Measurements from ENCODE around the gene TEX2.
A peak's percentile ranks its signal among the peaks of the same experiment; 100 is the strongest.

The TEX2 gene

DNA sequence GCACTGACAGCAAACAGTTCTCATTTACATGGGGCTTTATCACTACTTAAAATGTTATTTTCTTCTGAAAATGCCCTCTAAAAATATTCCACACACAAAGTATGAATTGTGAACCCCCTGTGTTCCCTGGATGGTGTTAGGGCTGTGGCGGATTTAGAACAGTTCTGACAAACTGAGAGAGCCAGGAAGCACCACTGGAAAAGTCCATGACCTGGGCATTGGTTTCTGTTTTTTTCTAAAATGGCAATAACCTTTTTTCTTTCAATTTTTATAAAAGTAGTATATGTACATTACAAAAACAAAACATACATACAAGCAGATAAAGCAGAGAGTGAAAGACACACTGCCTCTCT is 112.1 kb downstream of the TEX2 start:
- H3K27ac ChIP-seq (ENCODE audit: low read depth, low read length) = peak overlapping the region; percentile 24; the same call in 1 of the 2 replicates
- peaks cover 5% of the 10 kb centered on the region; the same call in 1 of the 2 replicates for H3K36me3 ChIP-seq (ENCODE audit: insufficient read depth, low read length)
- no peak overlapping the region for H3K4me3 ChIP-seq (ENCODE audit: low read depth, low read length)
- H3K79me2 ChIP-seq (ENCODE audit: control insufficient read depth, insufficient read depth, low read length, unreplicated experiment) = peaks cover 9% of the 10 kb centered on the region
- H2AFZ ChIP-seq (ENCODE audit: low read length, unreplicated experiment) = no peak overlapping the region
- H3K4me1 ChIP-seq (ENCODE audit: control insufficient read depth, insufficient read depth, low read length, unreplicated experiment) = peaks cover 23% of the 10 kb centered on the region
- no peaks in the 10 kb centered on the region for H3K27me3 ChIP-seq (ENCODE audit: insufficient read depth, low read length)

DNA sequence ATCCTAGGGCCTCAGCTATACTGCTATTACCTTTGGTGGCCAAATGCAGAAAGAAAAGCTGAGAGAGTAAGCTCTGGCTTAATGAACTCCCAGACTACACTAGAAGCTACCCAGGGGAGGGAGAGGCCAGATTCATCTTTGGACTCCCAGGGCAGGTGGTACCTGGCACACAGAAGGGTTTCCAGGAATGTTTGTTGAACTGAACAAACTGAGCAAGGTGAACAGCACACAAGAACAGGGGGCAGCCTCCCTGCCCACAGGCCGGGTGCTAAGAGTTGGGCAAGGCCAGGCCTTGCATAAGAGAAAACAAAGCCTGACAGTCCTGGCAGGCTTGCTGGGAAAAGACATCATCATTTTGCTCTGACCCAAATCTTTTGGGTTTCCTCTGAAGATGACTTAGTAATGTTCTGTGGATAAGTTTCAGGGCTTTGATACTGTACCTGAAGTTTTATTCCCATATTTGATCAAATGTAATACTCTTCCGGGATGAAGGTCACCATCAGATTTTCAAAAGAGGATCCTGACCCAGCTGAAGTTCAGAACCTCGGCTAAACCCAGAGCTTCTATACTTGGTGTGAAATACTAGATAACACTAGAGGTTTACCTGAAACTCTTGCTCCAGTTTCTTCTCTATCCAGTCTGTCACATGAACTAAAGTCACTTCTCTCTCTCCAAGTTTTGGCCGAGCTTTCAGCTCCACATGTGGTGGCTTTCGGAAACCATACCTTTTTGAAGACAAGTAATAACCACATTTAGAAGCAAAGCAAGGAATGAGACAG is 112.6 kb downstream of the TEX2 start:
- H3K4me1 ChIP-seq (ENCODE audit: control insufficient read depth, insufficient read depth, low read length, unreplicated experiment) = peaks cover 23% of the 10 kb centered on the region
- peak overlapping the region; percentile 24; the same call in 1 of the 2 replicates for H3K27ac ChIP-seq (ENCODE audit: low read depth, low read length)
- no peak overlapping the region for H2AFZ ChIP-seq (ENCODE audit: low read length, unreplicated experiment)
- peaks cover 5% of the 10 kb centered on the region; the same call in 1 of the 2 replicates for H3K36me3 ChIP-seq (ENCODE audit: insufficient read depth, low read length)
- H3K79me2 ChIP-seq (ENCODE audit: control insufficient read depth, insufficient read depth, low read length, unreplicated experiment) = peaks cover 10% of the 10 kb centered on the region
- H3K4me3 ChIP-seq (ENCODE audit: low read depth, low read length) = no peak overlapping the region
- H3K27me3 ChIP-seq (ENCODE audit: insufficient read depth, low read length) = no peaks in the 10 kb centered on the region

DNA sequence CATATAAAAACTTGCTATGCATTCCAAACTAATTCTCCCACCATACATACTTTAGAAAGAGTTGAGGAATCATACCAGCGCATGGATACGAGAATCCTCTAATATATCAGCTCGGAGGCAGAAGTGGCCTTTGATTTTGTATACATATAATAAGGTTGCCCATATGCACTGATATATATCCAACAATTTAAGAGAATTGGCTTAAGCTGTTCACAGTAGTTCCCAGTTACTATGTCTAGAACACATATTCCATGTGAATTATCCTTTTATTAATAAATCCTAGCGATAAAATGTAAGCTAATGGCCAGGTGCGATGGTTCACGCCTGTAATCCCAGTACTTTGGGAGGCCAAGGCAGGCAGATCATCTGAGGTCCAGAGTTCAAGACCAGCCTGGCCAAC is 113.9 kb downstream of the TEX2 start:
- Histone ChIP-seq H3K27me3 (ENCODE audit: insufficient read depth, low read length) (no peaks in the 10 kb centered on the region), H3K4me1 (ENCODE audit: control insufficient read depth, insufficient read depth, low read length, unreplicated experiment) (peaks cover 26% of the 10 kb centered on the region), H2AFZ (ENCODE audit: low read length, unreplicated experiment) (no peak overlapping the region), H3K27ac (ENCODE audit: low read depth, low read length) (no peak overlapping the region), H3K79me2 (ENCODE audit: control insufficient read depth, insufficient read depth, low read length, unreplicated experiment) (peaks cover 10% of the 10 kb centered on the region), H3K4me3 (ENCODE audit: low read depth, low read length) (no peak overlapping the region), H3K36me3 (ENCODE audit: insufficient read depth, low read length) (peaks cover 5% of the 10 kb centered on the region; the same call in 1 of the 2 replicates)

DNA sequence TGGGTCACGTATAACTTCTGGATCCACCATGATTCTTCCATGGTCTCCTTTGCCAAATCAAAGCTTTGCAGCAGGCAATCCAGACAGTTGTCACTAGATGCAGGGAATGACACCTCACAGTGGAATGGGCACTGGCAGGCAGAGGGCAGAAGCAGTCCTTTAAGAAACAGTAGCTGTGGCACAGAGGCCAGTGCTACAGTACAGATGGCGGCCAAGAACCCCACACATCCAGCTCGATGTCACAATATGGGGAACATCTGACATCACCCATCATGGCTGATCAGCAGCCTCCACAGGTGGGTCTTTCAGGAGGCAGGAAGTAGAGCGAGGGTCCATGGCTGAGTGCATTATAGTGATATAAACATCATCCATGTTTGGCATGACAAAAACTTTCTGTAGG is 114.4 kb downstream of the TEX2 start:
- peaks cover 26% of the 10 kb centered on the region for H3K4me1 ChIP-seq (ENCODE audit: control insufficient read depth, insufficient read depth, low read length, unreplicated experiment)
- H3K27ac ChIP-seq (ENCODE audit: low read depth, low read length) = 0 out of 2 replicates have a peak overlapping the region, but pooled peaks have one; percentile 7
- no peak overlapping the region for H2AFZ ChIP-seq (ENCODE audit: low read length, unreplicated experiment)
- no peak overlapping the region for H3K4me3 ChIP-seq (ENCODE audit: low read depth, low read length)
- no peaks in the 10 kb centered on the region for H3K27me3 ChIP-seq (ENCODE audit: insufficient read depth, low read length)
- peaks cover 5% of the 10 kb centered on the region; the same call in 1 of the 2 replicates for H3K36me3 ChIP-seq (ENCODE audit: insufficient read depth, low read length)
- peaks cover 10% of the 10 kb centered on the region for H3K79me2 ChIP-seq (ENCODE audit: control insufficient read depth, insufficient read depth, low read length, unreplicated experiment)

DNA sequence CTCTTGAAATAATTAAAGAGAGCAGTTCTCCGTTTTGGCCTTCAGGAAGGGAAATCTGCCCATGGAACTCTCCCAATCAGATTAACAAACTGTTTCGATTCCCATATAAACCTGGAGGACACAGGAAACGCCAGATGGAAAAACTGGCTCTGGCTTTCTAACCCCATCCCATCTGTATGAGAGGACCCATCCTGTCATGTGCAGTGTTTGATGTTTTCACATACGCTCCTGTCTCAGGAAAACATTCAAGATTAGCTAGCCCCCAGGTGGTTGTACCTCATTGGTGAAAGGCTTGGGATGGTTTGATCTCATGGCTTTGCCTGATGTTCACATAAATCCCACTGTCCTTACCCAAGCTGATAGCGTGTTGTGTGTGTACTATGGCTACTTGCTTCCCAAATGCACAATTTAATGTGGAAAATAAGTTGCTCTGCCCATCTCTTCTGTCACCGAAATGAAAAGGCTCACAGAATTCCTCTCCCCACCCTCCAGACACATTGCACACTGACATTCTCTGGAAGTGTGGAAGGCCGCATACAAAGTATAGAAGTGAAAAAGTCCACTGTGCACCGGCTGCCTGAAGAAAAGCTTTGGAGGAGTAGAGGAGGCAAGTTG is 114.9 kb downstream of the TEX2 start:
- H3K27me3 ChIP-seq (ENCODE audit: insufficient read depth, low read length) = no peaks in the 10 kb centered on the region
- peaks cover 26% of the 10 kb centered on the region for H3K4me1 ChIP-seq (ENCODE audit: control insufficient read depth, insufficient read depth, low read length, unreplicated experiment)
- H2AFZ ChIP-seq (ENCODE audit: low read length, unreplicated experiment) = no peak overlapping the region
- H3K79me2 ChIP-seq (ENCODE audit: control insufficient read depth, insufficient read depth, low read length, unreplicated experiment) = peaks cover 10% of the 10 kb centered on the region
- peaks cover 5% of the 10 kb centered on the region; the same call in 1 of the 2 replicates for H3K36me3 ChIP-seq (ENCODE audit: insufficient read depth, low read length)
- H3K27ac ChIP-seq (ENCODE audit: low read depth, low read length) = peak overlapping the region; percentile 86
- no peak overlapping the region for H3K4me3 ChIP-seq (ENCODE audit: low read depth, low read length)

DNA sequence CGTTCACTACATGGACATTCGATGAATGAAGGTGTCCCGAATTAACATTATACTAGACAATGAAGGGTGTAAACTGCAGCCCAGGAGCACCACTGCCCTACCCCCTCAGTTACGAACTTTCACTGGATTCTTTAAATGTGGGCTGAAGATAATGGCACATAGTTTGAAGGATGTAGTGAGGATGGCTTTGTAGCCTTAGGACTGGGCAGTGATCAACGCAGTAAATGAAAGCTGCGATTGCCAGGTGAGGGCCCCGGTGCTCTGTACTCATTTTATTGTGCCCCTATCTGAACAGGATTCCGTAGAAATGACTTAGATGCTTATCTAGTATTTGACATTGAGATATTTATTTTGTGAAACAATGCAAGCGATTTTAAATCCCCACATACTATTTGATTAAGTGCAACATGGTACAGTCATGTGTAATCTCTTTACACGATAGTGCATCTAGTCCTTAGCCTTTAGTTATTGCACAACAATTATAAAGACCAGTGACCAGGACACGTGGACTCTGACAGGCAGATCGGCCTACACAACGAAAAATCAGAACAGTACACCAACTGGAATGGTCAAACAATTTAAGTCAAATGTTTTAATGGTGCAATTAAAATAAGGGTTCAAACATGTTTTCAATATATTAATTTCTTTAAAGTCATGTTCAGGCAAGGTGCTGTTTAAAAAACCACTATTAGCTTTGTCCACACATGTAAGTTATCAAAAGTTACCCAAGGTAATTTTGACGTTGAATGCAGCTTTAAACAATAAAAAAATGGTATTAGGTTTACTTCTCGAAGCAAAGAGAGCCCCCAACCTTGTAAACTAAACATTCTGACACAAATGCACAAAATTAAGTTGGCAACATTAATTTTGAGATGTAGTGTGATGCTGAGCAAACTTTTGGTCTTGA is 115.7 kb downstream of the TEX2 start:
- H3K4me1 ChIP-seq (ENCODE audit: control insufficient read depth, insufficient read depth, low read length, unreplicated experiment) = peaks cover 26% of the 10 kb centered on the region
- H3K36me3 ChIP-seq (ENCODE audit: insufficient read depth, low read length) = peaks cover 5% of the 10 kb centered on the region; the same call in 1 of the 2 replicates
- peak overlapping the region; percentile 86 for H3K27ac ChIP-seq (ENCODE audit: low read depth, low read length)
- H2AFZ ChIP-seq (ENCODE audit: low read length, unreplicated experiment) = no peak overlapping the region
- peak overlapping the region; percentile 95 for H3K4me3 ChIP-seq (ENCODE audit: low read depth, low read length)
- H3K27me3 ChIP-seq (ENCODE audit: insufficient read depth, low read length) = no peaks in the 10 kb centered on the region
- H3K79me2 ChIP-seq (ENCODE audit: control insufficient read depth, insufficient read depth, low read length, unreplicated experiment) = peaks cover 10% of the 10 kb centered on the region

DNA sequence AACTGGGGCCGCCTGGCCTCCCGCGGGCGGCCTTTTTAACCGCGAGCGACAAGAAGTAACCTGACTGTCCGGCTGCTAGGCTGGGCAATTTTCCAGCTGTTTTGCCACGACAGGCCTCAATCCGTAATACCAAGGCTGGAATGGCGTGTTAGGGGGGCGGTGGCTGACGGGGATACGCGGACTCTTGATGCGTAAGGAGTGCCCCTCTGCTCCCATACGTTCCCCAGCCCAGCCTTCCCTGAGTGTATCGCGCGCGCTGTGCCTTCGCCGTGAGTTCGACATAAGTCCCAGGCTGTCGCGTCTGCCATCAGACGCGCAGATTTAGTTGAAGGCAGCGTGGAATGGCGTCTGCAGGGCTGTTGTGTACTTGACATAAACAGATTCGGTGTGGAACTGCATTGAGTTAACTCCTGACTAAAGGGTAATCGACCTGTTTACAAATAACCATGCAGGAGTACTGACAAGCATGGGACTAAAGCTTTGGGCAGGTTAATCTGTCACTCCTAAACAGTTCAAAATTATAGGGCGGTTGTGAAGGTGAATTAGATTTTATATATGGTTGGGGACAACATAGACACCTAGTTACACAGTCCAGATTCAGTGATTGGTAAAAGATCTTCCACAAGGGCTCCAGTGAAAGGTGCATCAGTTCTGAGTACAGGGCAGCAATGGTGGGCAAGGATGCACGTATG is 116.5 kb downstream of the TEX2 start:
- no peak overlapping the region for H2AFZ ChIP-seq (ENCODE audit: low read length, unreplicated experiment)
- peak overlapping the region; percentile 95 for H3K4me3 ChIP-seq (ENCODE audit: low read depth, low read length)
- peak overlapping the region; percentile 86 for H3K27ac ChIP-seq (ENCODE audit: low read depth, low read length)
- no peaks in the 10 kb centered on the region for H3K27me3 ChIP-seq (ENCODE audit: insufficient read depth, low read length)
- peaks cover 10% of the 10 kb centered on the region for H3K79me2 ChIP-seq (ENCODE audit: control insufficient read depth, insufficient read depth, low read length, unreplicated experiment)
- peaks cover 26% of the 10 kb centered on the region for H3K4me1 ChIP-seq (ENCODE audit: control insufficient read depth, insufficient read depth, low read length, unreplicated experiment)
- H3K36me3 ChIP-seq (ENCODE audit: insufficient read depth, low read length) = peaks cover 5% of the 10 kb centered on the region; the same call in 1 of the 2 replicates

DNA sequence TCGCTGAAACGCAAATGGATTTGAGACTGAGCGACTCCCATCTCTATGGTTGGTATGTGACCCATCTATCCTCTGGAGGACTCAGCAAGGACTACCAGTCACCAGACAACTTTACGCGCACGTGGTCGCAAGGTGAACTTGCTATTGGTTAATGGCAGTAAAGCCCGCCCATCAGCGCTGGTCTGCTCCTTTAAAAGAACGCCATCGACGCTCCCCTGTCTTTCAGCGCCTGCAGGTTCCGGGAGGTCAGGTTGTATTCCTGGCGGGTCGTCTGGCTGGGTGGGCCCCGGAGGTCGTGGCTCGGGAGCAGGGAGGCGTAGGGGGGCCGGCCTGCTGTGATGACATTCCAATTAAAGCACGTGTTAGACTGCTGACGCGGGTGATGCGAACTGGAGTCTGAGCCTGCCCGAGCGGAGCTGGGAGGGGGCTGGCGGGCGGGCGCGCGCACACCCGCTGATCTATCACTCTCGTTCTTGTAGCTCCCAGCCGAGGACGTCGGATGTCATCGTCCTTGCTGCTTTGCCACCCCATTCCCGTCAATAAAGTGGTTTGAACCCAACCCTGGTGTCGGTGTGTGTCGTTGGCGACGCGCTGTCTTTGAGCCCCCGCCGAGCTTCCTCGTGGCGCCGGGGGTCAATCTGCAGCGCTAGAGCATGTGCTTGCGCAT is 117.2 kb downstream of the TEX2 start:
- H3K36me3 ChIP-seq (ENCODE audit: insufficient read depth, low read length) = peaks cover 5% of the 10 kb centered on the region; the same call in 1 of the 2 replicates
- H3K4me3 ChIP-seq (ENCODE audit: low read depth, low read length) = peak overlapping the region; percentile 95
- peaks cover 10% of the 10 kb centered on the region for H3K79me2 ChIP-seq (ENCODE audit: control insufficient read depth, insufficient read depth, low read length, unreplicated experiment)
- no peaks in the 10 kb centered on the region for H3K27me3 ChIP-seq (ENCODE audit: insufficient read depth, low read length)
- H2AFZ ChIP-seq (ENCODE audit: low read length, unreplicated experiment) = no peak overlapping the region
- H3K4me1 ChIP-seq (ENCODE audit: control insufficient read depth, insufficient read depth, low read length, unreplicated experiment) = peaks cover 26% of the 10 kb centered on the region
- peak overlapping the region; percentile 86 for H3K27ac ChIP-seq (ENCODE audit: low read depth, low read length)

DNA sequence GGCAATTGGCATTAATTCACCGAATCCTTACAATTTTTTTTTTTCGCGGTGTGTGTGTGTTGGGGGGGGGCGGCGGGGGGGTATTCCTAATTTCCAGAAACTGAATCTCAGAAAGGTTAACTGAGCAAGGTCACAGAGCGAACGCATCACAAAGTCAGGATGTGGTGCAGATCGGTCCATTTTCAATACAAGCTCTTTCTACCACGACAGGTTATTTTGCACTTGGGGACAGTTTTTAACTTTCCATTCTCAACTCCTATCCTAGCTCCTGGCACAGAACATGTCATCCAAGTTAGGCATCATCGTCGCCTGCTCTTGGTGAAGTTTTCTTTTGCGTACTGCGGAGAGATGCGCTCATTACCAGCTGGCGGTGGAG is 117.7 kb downstream of the TEX2 start:
- Histone ChIP-seq H3K27ac (ENCODE audit: low read depth, low read length) (peak overlapping the region; percentile 41; the same call in 1 of the 2 replicates), H3K4me3 (ENCODE audit: low read depth, low read length) (peak overlapping the region; percentile 95), H2AFZ (ENCODE audit: low read length, unreplicated experiment) (peak overlapping the region; percentile 63), H3K27me3 (ENCODE audit: insufficient read depth, low read length) (no peaks in the 10 kb centered on the region), H3K4me1 (ENCODE audit: control insufficient read depth, insufficient read depth, low read length, unreplicated experiment) (peaks cover 21% of the 10 kb centered on the region), H3K79me2 (ENCODE audit: control insufficient read depth, insufficient read depth, low read length, unreplicated experiment) (peaks cover 10% of the 10 kb centered on the region), H3K36me3 (ENCODE audit: insufficient read depth, low read length) (peaks cover 5% of the 10 kb centered on the region; the same call in 1 of the 2 replicates)

All from ACC112 (cell line).